K562 (cell line): ENCODE results near the gene GPC2. TPM values are rescaled to one million over a fixed set of nuclear protein-coding genes. Genes with fewer than 3 reads are reported as not detected.

Experiments
- ATAC-seq: fragments of 200-7000 bp; cut with Tn5 transposase; 3 replicates; pipeline ENCODE4 v1.9.1; 2020; ENCODE audit warnings: moderate library complexity
- BruUV-seq: library from RNA; stranded (reverse); fragments of 400-500 nt; replicated peaks from 2 replicates; lab custom pipeline; 2021; lab: Mats Ljungman, UMichigan
- CTCF ChIA-PET: fragments of 300-600 bp; formaldehyde crosslinking; extraction: SDS; loops from one replicate; lab custom pipeline; 2021; ENCODE audit warnings: low intra/inter-chr PET ratio; lab: Yijun Ruan, JAX
- POLR2A ChIA-PET: fragments of 300-600, 350-650 bp; sonication (Branson Sonifier 250); formaldehyde crosslinking; extraction: SDS; loops from one replicate; lab custom pipeline; 2021; ENCODE audit warnings: antibody characterized with exemption, inconsistent platforms; lab: Yijun Ruan, JAX
- DNase-seq, 4 experiments: peaks; one replicate each; pipeline versions ENCODE4 v3.0.0 to v3.0.0-alpha.2; 2011 to 2018; ENCODE audit warnings: low spot score in 3 of 4, mixed read lengths in 3 of 4; ENCODE audit errors: extremely low read depth in 1 of 4
- FAIRE-seq: peaks from 2 replicates; lab custom pipeline; 2011; peaks lifted over from hg19 to GRCh38; lab: Jason Lieb, UNC
- H2AFZ ChIP-seq: 2 replicates; pipeline ENCODE4 v1.6.0; 2011; ENCODE audit warnings: low read depth, low read length, control low read depth, inconsistent platforms
- H3K27ac ChIP-seq: fragments of 200-600 bp; 3 replicates; pipeline ENCODE4 v1.8.0; 2011; ENCODE audit warnings: low read depth, mild to moderate bottlenecking, control low read depth, inconsistent platforms, low read length, moderate library complexity, mixed read lengths; ENCODE audit errors: extremely low read depth
- H3K27me3 ChIP-seq, 2 experiments: fragments of 300-600 bp in 1 of 2; 2 replicates in 1 of 2; 3 replicates in 1 of 2; pipeline versions ENCODE4 v1.6.0 to v1.8.0; 2011; ENCODE audit warnings: inconsistent platforms in 2 of 2, low read length in 2 of 2, mild to moderate bottlenecking in 1 of 2, mixed read lengths in 1 of 2, moderate library complexity in 1 of 2; ENCODE audit not compliant: control insufficient read depth in 2 of 2, insufficient read depth in 2 of 2
- H3K36me3 ChIP-seq: fragments of 300-600 bp; 3 replicates; pipeline ENCODE4 v1.8.0; 2011; ENCODE audit warnings: mild to moderate bottlenecking, low read length, inconsistent platforms; ENCODE audit not compliant: control insufficient read depth, insufficient read depth
- H3K4me1 ChIP-seq, 2 experiments: fragments of 200-600 bp in 1 of 2; replicated peaks in 1 of 2; 2 replicates in 1 of 2; 3 replicates in 1 of 2; pipeline versions ENCODE4 v1.5.1 to v1.8.0; 2011; ENCODE audit warnings: inconsistent platforms in 2 of 2, low read length in 2 of 2, mild to moderate bottlenecking in 1 of 2, mixed read lengths in 1 of 2, moderate library complexity in 1 of 2; ENCODE audit not compliant: control insufficient read depth in 2 of 2, insufficient read depth in 2 of 2
- H3K4me2 ChIP-seq: 2 replicates; pipeline ENCODE4 v1.6.1; 2011; ENCODE audit warnings: low read length, control low read depth, inconsistent platforms, mixed read lengths; ENCODE audit not compliant: insufficient read depth
- H3K4me3 ChIP-seq: fragments of 200-600 bp; sonication (generic), shearing (Covaris generic); 2 replicates; pipeline ENCODE4 v1.5.1; 2016; ENCODE audit warnings: control low read depth, inconsistent platforms
- H3K79me2 ChIP-seq: fragments of 200-600 bp; 3 replicates; pipeline ENCODE4 v1.8.0; 2011; ENCODE audit warnings: low read length, inconsistent platforms; ENCODE audit not compliant: control insufficient read depth, insufficient read depth
- H3K9ac ChIP-seq, 2 experiments: 2 replicates each; pipeline versions ENCODE4 v1.6.0 to v1.6.1; 2011; ENCODE audit warnings: low read depth in 2 of 2, low read length in 2 of 2, control low read depth in 1 of 2, inconsistent platforms in 1 of 2, mild to moderate bottlenecking in 1 of 2, mixed read lengths in 1 of 2; ENCODE audit not compliant: insufficient read depth in 1 of 2
- H3K9me1 ChIP-seq: one replicate; pipeline ENCODE4 v1.6.0; 2011; ENCODE audit warnings: inconsistent platforms, mild to moderate bottlenecking, low read length, moderate library complexity; ENCODE audit not compliant: control insufficient read depth, insufficient read depth
- H3K9me3 ChIP-seq: replicated peaks from 2 replicates; pipeline ENCODE4 v1.5.1; 2011; ENCODE audit warnings: low read depth, low read length, inconsistent platforms; ENCODE audit not compliant: control insufficient read depth, insufficient read depth
- H4K20me1 ChIP-seq: replicated peaks from 2 replicates; pipeline ENCODE4 v1.6.1; 2011; ENCODE audit warnings: low read length, inconsistent platforms, mixed read lengths; ENCODE audit not compliant: control insufficient read depth, insufficient read depth
- ARID1B ChIP-seq: fragments of 450-650 bp; IDR thresholded peaks from 2 replicates; pipeline ENCODE4 v1.6.1; 2016; ENCODE audit warnings: antibody characterized with exemption, mild to moderate bottlenecking, inconsistent platforms
- ETV1 ChIP-seq: fragments of 450-650 bp; conservative IDR thresholded peaks from 2 replicates; pipeline ENCODE4 v1.6.1; 2016; ENCODE audit warnings: missing genetic modification characterization, control low read depth, low read depth, missing compliant biosample characterization
- HMGXB4 ChIP-seq: sonication (generic); formaldehyde crosslinking; IDR thresholded peaks from 2 replicates; pipeline ENCODE4 v1.8.1; 2023; ENCODE audit warnings: mild to moderate bottlenecking, missing genetic modification reagents
- KLF13 ChIP-seq: fragments of 450-650 bp; IDR thresholded peaks from 2 replicates; pipeline ENCODE4 v1.6.1; 2016; ENCODE audit warnings: missing genetic modification characterization, low read depth, mild to moderate bottlenecking, missing compliant biosample characterization, moderate library complexity, borderline replicate concordance
- MXI1 ChIP-seq: IDR thresholded peaks from 2 replicates; pipeline ENCODE4 v1.6.1; 2011; ENCODE audit warnings: low read depth, mild to moderate bottlenecking, improper control_type of control experiment, low read length
- PREB ChIP-seq: sonication (generic); formaldehyde crosslinking; IDR thresholded peaks from 2 replicates; pipeline ENCODE4 v1.8.1; 2023; ENCODE audit warnings: mild to moderate bottlenecking, missing genetic modification reagents
- RB1 ChIP-seq: fragments of 450-650 bp; IDR thresholded peaks from 2 replicates; pipeline ENCODE4 v1.6.1; 2017; ENCODE audit warnings: low read depth, mild to moderate bottlenecking
- SP1 ChIP-seq: sonication (generic); formaldehyde crosslinking; IDR thresholded peaks from 2 replicates; pipeline ENCODE4 v1.8.1; 2022; ENCODE audit warnings: mild to moderate bottlenecking, missing genetic modification reagents
- ZBTB2 ChIP-seq: fragments of 450-650 bp; IDR thresholded peaks from 2 replicates; pipeline ENCODE4 v1.6.1; 2016; ENCODE audit warnings: antibody characterized with exemption
- ZNF280B ChIP-seq: fragments of 250-450 bp; sonication (Bioruptor Pico); IDR thresholded peaks from 2 replicates; pipeline ENCODE4 v1.5.1; 2021; ENCODE audit warnings: mild to moderate bottlenecking
- WGBS: fragments of 100-300 bp; shearing (Covaris generic); methylation state at CpG from one replicate; pipeline ENCODE4 v1.1.6; 2016; ENCODE audit warnings: low coverage, mixed read lengths; ENCODE audit not compliant: insufficient coverage; ENCODE audit errors: missing lambda C conversion rate; 5-methylcytosine and 5-hydroxymethylcytosine counted together
- in situ Hi-C: fragments of 300-500 bp; cut with MboI; formaldehyde crosslinking; loops from 4 replicates; pipeline ENCODE4 v1.15.0; 2018; ENCODE audit warnings: inconsistent platforms, mixed read lengths
- intact Hi-C: fragments of 100-400 bp; cut with micrococcal nuclease; formaldehyde crosslinking; loops from 2 replicates; pipeline ENCODE4 v1.14.2; 2022
- polyA plus RNA-seq, 8 experiments: library from polyadenylated mRNA; depleted of rRNA in 4 of 8; stranded (reverse) in 5 of 8; unstranded in 3 of 8; fragments of >200 nt; fragmentation: Nextera tagmentation in 2 of 8; fragmentation: Illumina TruSeq in 1 of 8; extraction: Ambion mirVana in 2 of 8; extraction: Trizol in 1 of 8; gene quantifications; 2 replicates each; pipeline versions ENCODE4 v1.2.1 to v1.2.3, GENCODE V29; 2011 to 2014; ENCODE audit warnings: inconsistent platforms in 1 of 8, missing spikeins in 1 of 8
- total RNA-seq, 7 experiments: library from RNA; depleted of rRNA in 6 of 7; stranded (reverse); fragments of >200 nt in 6 of 7; fragmentation: Illumina TruSeq in 2 of 7; extraction: Trizol in 2 of 7; gene quantifications; 2 replicates each; pipeline versions ENCODE4 v1.2.1 to v1.2.3, GENCODE V29; 2011 to 2021; ENCODE audit warnings: low replicate concordance in 1 of 7
- TF ChIP-seq, protein P1 (sequence below): fragments of 250-450 bp; sonication (Bioruptor Pico); IDR thresholded peaks from 2 replicates; pipeline ENCODE4 v1.8.0; 2021; ENCODE audit warnings: moderate library complexity, mild to moderate bottlenecking, inconsistent platforms

Gene GPC2
- total and polyA plus RNA-seq, 9 of the 15 experiments (the other 6 are each of a cell fraction or from before 2014, with no cell fraction given): 0.06 to 7.7 (median 1.4) TPM; not detected in 1

- ChIA-PET POLR2A (interaction anchor here (0.6 to 1.9 kb wide), 8 partner anchors 10 to 584 kb away, joined by 3 to 7 read pairs (median 3); partner anchors contain the start of gene LAMTOR4), CTCF (interaction anchor here (0.5 to 0.9 kb wide), 3 partner anchors 199 to 216 kb away, joined by 3 read pairs; no protein-coding TSS in a partner anchor)
- Histone ChIP-seq H3K9ac (peak overlapping the region; percentile 92 to 100; a peak in 3 of 4 replicates), H3K27me3 (no peaks in the 10 kb centered on the region; a peak in 1 of 5 replicates), H3K79me2 (peaks cover 22% of the 10 kb centered on the region), H3K36me3 (no peaks in the 10 kb centered on the region), H3K9me1 (no peaks in the 10 kb centered on the region), H2AFZ (peak overlapping the region; percentile 97), H3K4me2 (peak overlapping the region; percentile 94), H4K20me1 (no peaks in the 10 kb centered on the region), H3K27ac (peak overlapping the region; percentile 97; the same call in 2 of the 3 replicates), H3K4me1 (peaks cover 28 to 51% of the 10 kb centered on the region in 2 experiments), H3K4me3 (peak overlapping the region; percentile 74), H3K9me3 (no peaks in the 10 kb centered on the region)
- in situ Hi-C loops: loop anchor here (5.0 kb wide), 2 partner anchors 136 to 211 kb away; partner anchors contain the start of gene TRIM4
- WGBS: 46% methylated on average over 32 of the region's 37 CpGs
- intact Hi-C loops: loop anchor here (1.0 to 5.0 kb wide), 4 partner anchors 27 to 151 kb away; partner anchors contain the start of genes AP4M1, AZGP1, MCM7 and ZSCAN21
- FAIRE-seq (no peak), ATAC-seq (no peak), DNase-seq (peak in 1 of 4 experiments; percentile 15)
- BruUV-seq: no TSS peak
- no peak for TF ChIP-seq RB1
- no peak for TF ChIP-seq ARID1B
- no peak for TF ChIP-seq ETV1
- TF ChIP-seq MXI1: no peak
- TF ChIP-seq SP1 (CRISPR knock-in tag): peak; percentile 23; the same call in 1 of the 2 replicates
- TF ChIP-seq HMGXB4 (CRISPR knock-in tag): 0 out of 2 replicates have a peak, but pooled peaks have one; percentile 0
- TF ChIP-seq ZBTB2: no peak
- no peak for TF ChIP-seq ZNF280B (CRISPR knock-in tag)
- TF ChIP-seq, protein P1, sequence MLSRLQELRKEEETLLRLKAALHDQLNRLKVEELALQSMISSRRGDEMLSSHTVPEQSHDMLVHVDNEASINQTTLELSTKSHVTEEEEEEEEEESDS (CRISPR knock-in tag): no peak
- 0 out of 2 replicates have a peak, but pooled peaks have one; percentile 52 for TF ChIP-seq PREB
- TF ChIP-seq KLF13 (tag): no peak
These were observed 49.1 kb downstream of the GPC2 start for GRCh38 chr7:100127866-100128636.
